DMS79 treated with DMSO at 0.1 percent for 48 hours (cell line): ENCODE results near the gene NPDC1.

ENCODE experiments used
- DNase-seq: peaks from one replicate; lab custom pipeline; 2025; lab: John Stamatoyannopoulos, UW

The NPDC1 gene, protein sequence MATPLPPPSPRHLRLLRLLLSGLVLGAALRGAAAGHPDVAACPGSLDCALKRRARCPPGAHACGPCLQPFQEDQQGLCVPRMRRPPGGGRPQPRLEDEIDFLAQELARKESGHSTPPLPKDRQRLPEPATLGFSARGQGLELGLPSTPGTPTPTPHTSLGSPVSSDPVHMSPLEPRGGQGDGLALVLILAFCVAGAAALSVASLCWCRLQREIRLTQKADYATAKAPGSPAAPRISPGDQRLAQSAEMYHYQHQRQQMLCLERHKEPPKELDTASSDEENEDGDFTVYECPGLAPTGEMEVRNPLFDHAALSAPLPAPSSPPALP

DNA sequence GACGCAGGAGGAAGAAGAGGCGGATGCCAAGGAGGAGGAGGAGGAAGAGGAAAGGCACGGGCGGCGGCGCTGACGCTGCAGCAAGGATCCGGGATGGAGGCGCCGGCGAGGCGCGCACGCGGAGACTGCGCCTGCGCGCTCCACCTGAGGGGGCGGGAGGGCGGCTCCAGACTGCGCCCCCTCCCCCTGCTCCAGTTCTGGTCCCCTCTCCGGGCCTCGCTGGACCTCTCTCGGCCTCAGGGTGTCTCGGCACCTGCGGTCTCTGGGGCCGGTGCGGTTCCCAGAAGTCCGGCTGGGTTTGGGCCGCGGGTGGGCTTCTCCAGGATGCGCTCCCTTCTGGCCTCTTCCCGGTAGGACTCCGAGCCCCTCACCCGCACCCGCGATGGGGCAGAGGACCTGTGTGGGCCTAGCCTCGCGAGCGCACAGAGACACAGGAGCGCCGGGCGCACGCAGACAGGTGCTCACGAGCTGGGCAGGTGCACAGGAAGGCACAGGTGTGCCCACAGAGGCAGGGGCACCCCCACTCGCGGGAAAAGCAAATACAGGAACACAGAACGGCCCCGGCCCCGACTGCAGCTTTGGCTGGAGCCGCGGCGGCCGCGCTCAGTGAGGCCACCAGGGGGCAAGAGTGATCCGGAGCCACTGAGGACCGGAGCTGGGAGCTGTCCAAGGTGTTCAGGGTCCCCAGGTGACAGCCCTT is at the start of gene NPDC1:
Gene NPDC1 (minus strand): TSS at position 90 of the 700 bp plus-strand sequence. CDS start 188 bp downstream, outside the sequence.
- DNase-seq = peak; percentile 80

DNA sequence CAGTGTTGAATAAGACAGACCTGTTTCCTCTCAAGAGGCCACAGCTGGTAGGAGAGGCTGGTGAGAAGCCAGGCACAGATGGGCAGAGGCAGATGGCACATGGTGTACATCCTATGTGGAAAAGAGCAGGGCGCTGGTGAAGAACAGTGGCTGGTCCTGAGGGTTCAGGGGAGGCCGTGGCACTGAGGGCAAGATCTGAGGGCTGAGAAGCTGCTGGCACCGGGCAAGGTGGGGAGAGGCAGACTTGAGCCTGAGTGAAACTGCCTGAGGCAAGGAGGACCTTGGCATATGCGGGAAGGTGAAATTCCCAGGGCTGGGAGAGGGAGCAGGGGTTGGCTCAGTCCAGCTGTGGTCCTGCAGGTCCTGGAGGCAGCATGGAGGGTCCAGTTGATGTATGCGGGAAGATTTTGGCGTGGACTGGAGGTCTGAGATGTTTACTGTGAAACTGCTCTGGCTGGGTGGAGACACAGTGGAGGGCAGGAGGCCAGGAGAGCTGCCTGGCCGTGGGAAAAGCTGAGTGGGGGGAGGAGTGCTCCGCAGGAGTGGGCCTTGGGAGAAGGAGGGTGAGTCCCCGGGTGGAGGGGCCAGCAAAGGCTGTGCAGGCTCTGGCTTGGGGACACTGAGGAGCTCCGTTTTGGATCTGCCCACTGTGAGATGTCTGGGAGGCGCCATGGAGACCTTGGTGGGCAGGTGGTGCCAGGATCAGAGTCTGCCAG is 43.4 kb upstream of the NPDC1 start:
- no peak for DNase-seq

DNA sequence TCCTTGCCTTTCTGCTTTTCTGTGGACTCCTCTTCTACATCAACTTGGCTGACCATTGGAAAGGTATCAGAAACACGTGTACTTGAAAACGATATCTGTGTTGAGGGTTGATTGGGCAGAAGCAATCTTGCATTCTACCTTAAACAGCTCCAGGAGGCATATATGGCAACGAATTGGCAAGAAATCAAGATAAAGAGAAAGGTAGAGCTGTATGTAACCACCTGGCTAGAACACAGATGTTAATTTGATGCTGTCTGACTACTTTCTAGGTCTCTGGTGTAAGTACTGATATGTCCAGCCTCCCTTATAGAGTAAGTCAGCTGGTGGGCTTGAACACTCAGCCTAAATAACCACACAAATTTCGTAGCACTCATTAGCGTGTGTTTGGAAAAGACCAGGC is 42.1 kb upstream of the NPDC1 start:
- DNase-seq = no peak

DNA sequence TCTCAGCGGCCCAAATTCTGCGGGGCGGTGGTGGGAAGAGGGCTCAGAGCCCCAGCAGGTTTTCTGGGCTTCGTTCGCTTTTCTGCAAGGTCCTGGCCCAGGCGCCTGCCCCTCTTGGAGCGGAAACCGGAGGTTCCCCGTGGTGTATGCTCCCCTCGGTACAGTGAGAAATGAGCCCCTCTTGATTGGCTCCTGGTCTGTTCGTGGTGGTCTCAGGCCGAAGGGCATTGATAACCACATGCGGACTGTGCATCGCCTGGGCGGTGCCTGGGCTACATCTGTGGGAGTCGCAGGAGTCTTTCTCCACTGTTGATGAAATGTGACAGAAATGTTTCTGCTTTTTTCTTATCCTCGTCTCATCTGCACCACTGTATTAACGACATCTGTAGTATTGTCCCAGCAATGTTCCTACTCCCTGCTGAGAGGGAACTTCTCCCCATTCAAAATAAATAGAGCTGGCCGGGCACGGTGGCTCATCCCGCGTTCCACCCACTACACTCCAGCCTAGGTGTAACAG is 41.5 kb upstream of the NPDC1 start:
- DNase-seq = no peak

DNA sequence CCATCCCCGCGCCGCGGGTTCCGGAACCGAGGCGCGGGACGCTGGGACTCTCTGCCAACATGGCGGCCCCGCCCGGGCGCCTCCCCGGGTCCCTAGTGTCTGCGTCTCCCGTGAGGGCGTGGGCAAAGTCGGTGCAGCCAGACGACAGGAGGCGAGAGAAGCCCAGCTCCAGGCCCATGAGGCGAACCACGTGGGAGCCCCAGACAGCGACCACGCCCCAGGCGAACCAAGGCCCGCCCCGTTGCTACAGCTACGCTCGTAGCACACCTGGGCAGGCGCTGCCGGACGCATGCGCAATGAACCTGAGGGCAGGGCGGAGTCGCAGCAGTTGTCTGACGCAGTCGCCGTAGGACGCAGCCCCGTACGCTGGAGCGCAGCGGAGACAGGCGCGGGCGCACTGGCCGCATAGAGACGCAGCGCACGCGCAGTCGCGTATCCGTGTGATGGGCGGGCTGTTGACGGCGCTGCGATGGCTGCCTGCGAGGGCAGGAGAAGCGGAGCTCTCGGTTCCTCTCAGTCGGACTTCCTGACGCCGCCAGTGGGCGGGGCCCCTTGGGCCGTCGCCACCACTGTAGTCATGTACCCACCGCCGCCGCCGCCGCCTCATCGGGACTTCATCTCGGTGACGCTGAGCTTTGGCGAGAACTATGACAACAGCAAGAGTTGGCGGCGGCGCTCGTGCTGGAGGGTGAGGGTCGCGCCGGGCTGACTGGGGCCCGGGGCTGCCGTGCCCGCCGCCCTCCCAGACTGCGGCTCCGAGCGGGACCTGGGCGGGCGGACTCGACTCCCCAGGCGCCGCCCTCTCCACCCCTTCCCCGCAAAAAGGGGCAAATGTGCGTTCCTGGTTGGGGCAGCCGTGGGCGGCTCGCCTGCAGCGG is 40.8 kb upstream of the NPDC1 start, which contains the start of gene MAN1B1:
Gene MAN1B1 (plus strand): TSS at position 455 of the 878 bp plus-strand sequence. CDS start 15 bp downstream, at position 470.
- peak; percentile 97 for DNase-seq

DNA sequence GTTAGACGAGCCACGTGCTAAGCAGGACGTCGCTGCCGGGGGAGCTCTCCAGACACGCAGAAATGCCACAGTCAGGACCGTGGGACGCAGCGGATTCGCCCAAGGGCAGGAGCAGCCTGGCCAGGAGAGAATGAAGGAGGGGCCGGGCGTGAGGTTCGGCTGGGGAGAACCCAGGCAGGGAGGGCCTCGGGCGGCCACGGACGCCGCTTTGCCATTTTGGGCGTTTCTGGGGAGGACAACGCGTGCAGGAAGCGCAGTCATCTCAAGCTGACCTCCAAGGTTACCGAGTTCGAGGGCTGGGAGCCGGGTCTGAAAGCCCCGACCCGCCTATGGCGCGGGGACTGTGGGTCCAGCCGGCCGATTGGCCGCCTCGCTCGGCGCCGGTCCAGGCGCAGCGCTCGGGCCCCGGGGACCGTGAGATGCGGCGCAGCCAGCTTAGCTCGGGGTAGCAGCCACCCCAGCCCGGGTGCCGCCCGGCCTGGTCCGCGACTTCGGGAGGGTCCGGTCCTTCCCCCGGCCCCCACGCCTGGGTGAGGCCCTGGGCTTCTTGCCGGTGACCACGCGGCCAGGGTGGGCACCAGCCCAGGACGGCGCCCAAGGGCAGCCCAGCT is 40.0 kb upstream of the NPDC1 start:
- DNase-seq = no peak

DNA sequence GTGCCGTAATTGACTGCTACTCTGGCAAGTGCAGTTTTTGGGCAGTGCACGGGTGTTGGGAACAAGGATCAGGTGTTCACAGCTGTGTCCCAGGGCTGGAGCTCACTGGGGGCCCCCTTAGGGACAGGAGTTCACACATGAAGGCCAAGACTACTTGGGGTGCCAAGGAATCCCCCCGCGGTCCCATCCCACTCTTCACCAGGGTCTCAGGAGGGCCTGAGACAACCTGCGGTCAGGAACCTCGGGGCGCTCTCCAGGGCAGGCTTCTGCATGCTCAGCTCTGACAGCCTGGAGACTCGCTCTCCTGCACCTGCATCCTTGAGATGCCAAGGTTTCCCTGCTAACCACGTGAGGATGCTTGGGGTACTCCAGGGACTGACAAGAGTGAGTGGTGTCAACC is 38.5 kb upstream of the NPDC1 start:
- DNase-seq = peak; percentile 71

DNA sequence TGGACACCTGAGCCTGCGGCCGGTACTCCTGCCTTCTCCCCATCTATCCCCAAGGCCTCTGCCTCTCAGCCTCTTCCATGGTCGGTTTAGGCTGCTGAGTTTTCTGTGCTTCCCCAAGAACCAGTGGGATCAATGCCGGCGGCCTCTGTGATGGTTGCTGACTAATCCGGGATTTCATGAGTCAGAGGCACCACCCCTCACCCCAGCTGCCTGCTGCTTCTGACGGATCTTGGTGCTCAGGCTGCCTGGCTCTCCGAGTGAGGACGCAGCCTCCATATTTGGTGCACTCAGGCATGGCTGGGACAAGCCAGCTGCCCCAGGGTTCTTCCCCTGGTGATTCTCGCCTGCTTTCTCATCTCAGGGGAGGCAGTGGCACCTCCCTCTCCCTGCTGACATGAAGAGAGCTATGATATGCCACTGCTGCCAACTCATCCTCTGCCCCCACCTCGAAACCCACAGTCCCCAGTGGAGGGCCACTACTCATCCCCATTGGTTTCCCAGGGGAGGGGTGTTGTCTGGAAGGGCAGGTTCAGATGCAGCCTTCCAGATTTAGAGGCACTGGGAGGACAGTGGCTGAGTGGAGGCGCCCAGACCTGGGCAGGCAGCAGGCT is 37.5 kb upstream of the NPDC1 start:
- DNase-seq = no peak

DNA sequence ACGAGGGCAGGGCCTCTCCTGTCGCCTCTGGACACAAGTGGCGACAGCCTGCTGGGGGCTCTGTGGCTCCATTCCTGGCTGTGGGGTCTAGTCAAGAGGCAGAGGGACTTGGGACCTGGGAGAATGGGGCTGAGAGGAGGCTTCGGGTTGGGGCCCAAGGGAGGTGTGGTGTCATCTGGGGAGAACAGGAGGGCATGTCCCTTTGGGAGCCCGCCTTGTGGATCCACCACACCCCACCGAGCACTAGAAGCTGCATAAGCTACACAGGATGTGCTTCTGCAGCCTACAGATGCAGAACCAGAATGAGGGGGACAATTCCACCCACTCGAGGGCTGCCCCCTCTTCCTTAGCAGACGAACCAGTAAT is 36.9 kb upstream of the NPDC1 start:
- DNase-seq = no peak

DNA sequence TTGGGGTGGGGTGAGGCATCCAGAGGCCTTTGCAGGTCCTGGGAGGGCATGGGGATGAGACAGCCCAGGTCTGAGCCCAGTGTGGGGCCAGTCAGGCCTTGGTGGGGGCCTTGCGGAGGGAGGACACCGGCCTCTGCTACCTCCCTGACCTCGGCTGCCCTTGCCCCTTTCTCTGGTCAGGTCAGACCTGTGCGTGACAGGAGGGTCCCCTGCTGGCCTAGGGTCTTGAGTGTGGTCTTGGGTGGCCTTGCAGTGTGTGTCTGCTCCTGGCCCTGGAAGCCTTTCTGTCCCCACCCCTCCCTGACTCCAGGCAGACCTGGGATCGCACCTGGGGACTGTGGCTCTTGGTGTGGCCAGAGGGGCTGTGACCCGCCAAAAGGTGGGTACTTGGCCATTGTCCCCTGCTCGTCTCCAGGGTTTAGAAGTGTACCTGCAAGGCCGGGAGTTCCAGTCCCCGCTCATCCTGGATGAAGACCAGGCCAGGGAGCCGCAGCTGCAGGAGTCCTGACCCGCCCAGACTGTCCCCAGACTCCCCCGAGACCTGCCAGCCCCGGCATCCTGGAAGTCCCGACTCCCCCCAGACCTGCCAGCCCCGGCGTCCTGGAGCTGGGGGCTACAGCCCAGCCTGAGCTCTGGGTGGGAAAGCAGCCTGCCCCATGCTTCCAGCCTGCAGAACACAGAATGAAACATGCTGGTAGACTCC is 36.4 kb upstream of the NPDC1 start:
- DNase-seq = no peak

DNA sequence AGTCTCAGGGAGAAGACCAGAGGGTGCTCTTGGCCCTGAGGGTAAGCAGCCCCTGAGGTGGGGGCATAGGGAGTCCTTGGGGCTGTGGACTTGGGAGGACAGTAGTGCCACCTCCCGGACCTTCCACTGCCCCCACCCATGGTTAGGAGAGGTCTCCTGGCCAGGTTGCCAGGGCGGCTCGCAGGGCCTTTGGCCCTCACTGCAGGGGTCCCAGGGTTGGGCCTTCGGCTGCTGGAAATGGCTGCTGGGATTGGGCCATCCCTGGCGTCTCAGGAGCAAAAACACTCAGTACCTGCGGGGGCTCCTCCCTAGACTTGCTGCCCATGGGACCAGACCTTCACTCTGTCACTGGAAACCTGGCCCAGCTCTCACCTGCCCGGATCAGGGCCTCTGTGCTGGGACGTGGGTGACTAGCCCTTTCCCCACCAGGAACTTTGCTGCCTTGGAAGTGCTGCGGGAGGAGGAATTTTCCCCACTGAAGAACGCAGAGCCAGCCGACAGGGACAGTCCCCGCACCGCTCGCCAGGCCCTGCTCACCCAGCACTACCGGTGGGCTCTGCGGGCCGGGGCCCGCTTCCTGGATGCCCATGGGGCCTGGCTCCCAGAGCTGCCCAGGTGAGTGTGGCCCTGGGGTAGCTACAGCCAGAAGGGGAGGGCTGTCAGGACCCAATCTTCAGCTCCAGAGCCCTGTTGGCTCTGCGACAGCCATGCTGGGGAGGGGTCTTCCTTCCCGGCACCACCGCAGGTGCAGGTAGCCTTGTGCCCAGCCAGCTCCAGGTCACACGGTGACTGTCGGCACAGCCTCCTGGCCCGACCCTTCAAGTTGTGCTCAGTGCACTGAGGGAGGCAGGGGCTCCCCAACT is 34.5 kb upstream of the NPDC1 start:
- DNase-seq = no peak

DNA sequence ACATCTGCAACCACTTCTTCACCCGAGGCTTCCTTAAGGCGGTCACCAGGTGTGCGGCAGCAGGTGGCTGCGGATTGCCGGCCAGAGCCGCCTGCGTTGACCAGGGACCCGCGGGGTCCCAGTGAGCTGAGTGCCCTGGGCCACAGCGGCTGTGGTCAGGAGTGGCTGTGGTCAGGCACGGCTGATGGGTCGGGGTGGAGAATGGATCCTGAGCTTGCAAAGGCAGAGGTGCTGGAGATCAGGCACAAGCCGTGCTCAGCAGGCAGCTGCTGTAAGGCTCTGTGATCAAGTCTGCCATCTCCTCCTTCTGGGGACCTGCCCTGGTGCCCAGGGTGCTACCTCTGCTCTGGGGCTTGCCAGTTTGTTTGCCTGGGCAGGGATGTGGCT is 33.4 kb upstream of the NPDC1 start:
- DNase-seq = no peak

DNA sequence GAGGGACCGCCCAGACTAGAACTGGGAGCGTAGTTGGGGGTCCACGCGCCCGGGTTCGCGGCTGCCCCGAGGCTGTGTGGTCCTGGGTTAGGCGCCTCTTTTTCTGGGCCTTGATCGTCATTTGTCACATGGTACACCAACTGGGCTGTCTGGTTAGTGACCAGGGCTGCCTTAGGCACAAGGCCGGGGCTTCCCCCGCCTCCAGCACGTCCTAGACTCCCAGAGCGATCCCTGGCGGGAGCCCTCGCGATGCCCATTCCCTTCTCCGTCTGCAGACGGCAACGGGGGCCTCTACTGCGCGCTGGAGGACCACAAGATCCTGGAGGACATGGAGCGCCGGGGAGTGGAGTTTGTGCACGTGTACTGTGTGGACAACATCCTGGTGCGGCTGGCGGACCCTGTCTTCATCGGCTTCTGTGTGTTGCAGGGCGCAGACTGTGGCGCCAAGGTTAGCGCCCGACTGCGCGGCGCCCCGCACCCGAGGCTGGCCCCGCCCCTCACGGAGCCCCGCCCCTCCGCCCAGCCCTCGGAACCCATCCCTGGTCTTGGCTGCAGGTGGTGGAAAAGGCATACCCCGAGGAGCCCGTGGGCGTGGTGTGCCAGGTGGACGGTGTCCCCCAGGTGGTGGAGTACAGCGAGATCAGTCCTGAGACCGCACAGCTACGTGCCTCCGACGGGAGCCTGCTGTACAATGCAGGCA is 32.9 kb upstream of the NPDC1 start:
- DNase-seq = no peak

DNA sequence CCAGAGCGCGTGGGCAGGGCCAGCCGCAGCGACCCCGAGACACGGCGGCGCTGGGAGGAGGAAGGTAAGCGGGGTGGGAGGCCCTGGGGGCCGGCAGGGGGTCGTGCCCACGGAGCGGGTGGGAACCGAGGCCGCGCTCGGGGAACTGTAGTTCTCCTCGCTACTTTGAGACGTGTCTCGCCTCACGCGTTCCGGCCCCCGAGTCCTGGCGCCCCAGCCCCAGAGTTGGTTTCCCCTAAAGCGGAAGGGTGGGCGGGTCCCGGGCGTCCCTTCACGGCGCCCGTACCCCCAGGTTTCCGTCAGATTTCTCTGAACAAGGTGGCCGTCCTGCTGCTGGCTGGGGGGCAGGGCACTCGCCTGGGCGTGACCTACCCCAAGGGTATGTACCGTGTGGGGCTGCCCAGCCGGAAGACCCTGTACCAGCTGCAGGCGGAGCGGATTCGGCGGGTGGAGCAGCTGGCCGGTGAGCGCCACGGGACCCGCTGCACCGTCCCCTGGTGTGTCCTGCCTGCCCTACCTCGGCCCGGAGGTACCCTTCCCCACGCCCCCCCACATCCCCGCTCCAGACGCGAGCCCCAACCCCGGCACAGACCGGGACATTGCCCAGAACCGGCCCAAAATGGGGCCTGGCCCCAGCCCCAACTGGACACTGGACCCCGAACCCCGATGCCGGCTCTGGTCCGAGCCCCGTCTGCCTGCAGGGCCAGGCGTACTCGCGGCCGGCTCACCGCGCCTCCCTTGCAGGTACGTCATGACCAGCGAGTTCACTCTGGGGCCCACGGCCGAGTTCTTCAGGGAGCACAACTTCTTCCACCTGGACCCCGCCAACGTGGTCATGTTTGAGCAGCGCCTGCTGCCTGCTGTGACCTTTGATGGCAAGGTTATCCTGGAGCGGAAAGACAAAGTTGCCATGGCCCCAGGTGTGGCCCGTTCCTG is 32.0 kb upstream of the NPDC1 start:
- DNase-seq = no peak

DNA sequence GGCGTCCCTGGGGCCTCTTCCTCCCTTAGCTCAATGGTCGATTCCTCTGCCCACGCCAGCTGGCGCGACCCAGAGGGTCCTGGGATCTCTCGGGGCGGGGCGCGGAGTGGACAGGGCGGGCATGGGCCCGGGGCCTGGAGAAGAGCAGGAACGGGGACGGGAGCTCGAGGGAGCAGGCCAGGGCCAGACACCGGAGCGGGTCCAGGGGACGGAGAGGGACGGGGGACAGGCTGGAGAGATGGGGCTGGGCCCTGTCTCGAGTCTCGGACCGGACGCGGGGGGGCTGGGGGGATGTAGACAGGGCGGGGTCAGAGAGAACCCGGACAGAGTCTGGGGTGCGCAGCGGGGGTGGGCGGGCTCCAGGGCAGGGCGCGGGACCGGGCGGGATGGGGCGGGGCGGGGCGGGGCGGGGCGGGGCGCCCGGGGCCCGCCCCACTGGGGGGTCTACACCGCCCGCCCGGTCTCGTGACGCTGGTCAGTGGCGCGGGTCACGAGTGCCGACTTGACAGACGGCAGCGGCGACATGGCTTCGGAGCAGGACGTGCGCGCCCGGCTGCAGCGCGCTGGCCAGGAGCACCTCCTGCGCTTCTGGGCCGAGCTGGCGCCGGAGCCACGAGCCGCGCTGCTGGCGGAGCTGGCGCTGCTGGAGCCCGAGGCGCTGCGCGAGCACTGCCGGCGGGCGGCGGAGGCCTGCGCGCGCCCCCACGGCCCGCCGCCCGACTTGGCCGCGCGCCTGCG is 31.2 kb upstream of the NPDC1 start, which contains the start of gene UAP1L1:
Gene UAP1L1 (plus strand): TSS at position 508 of the 738 bp plus-strand sequence. CDS start 16 bp downstream, at position 524.
- DNase-seq = peak; percentile 18

DNA sequence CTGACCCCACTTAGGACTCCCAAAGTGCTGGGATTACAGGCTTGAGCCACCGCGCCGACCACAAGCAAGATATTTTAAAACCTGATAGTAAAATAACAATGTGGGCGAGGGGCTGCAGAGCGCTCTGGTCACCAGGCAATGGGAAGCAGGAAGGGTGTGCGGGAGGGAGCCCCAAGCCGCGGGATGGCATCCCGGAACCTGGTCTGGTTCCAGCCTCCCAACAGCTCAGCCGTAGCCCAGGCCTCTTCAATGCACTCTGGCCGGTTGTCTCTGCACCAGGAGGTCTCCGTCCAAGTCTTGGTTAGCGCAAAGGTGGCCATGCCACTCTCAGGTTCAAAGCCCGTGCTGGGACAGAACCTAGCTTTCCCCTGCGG is 30.6 kb upstream of the NPDC1 start:
- DNase-seq = no peak
